Esophagus squamous epithelium (tissue), 5 donors: ENCODE data around the gene BLMH. TPM values are rescaled to one million over a fixed set of nuclear protein-coding genes. Genes with fewer than 3 reads are reported as not detected.
A peak's percentile ranks its signal among the peaks of the same experiment; 100 is the strongest.

Experiments
- DNase-seq: peaks from one replicate; lab custom pipeline; 2025; lab: John Stamatoyannopoulos, UW
- H3K27ac ChIP-seq, 4 donors: fragments of 200-600 bp; sonication (generic); one replicate each; pipeline ENCODE4 v1.5.1; 2016 to 2019; ENCODE audit warnings: mild to moderate bottlenecking in 1 of 4
- H3K27me3 ChIP-seq, 4 donors: fragments of 200-600 bp; sonication (generic); 1 replicate in 3 of 4; 2 replicates in 1 of 4; pipeline versions ENCODE4 v1.5.1 to v1.6.0; 2017 to 2021; ENCODE audit warnings: antibody characterized with exemption in 1 of 4
- H3K36me3 ChIP-seq, 3 donors: fragments of 200-600 bp; sonication (generic); one replicate each; pipeline ENCODE4 v1.5.1; 2016 to 2019
- H3K4me1 ChIP-seq, 3 donors: fragments of 200-600 bp; sonication (generic); one replicate each; pipeline ENCODE4 v1.5.1; 2017 to 2019
- H3K4me3 ChIP-seq, 4 donors: fragments of 200-600 bp; sonication (generic); 1 replicate in 3 of 4; 2 replicates in 1 of 4; pipeline ENCODE4 v1.5.1; 2016 to 2019; ENCODE audit warnings: mild to moderate bottlenecking in 2 of 4, moderate library complexity in 1 of 4
- H3K9me3 ChIP-seq, 3 donors: fragments of 200-600 bp; sonication (generic); one replicate each; pipeline ENCODE4 v1.5.1; 2016 to 2019
- POLR2A ChIP-seq, 4 donors: fragments of 450-650 bp; IDR thresholded peaks; one replicate each; pipeline ENCODE4 v1.6.1; 2017; ENCODE audit warnings: antibody characterized with exemption in 4 of 4, mild to moderate bottlenecking in 4 of 4, moderate library complexity in 3 of 4
- WGBS, 2 donors: methylation state at CpG; one replicate each; pipeline ENCODE4 v1.1.5; 2018; 5-methylcytosine and 5-hydroxymethylcytosine counted together
- intact Hi-C: fragments of 100-400 bp; cut with DNase I; formaldehyde crosslinking; loops from one replicate; pipeline ENCODE4 v1.15.0; 2022
- total RNA-seq, 4 donors: library from RNA; depleted of rRNA; stranded (reverse); fragments of >200 nt; gene quantifications; one replicate each; pipeline ENCODE4 v1.1.0, GENCODE V29; 2016
- TF ChIP-seq, protein P1 (sequence below), 6 experiments: fragments of 450-650 bp in 4 of 6; fragments of 200-600 bp in 2 of 6; sonication (generic) in 2 of 6; IDR thresholded peaks; one replicate each; pipeline ENCODE4 v1.5.1; 2016 to 2019; ENCODE audit warnings: antibody characterized with exemption in 6 of 6, mild to moderate bottlenecking in 4 of 6, moderate library complexity in 4 of 6
- donor health status: DM: yes; HTN: yes; CAD: no.

Gene BLMH
- total RNA-seq, 4 donors from 2014 or later, result 18.4 to 41.4 (median 28.4) TPM

DNA sequence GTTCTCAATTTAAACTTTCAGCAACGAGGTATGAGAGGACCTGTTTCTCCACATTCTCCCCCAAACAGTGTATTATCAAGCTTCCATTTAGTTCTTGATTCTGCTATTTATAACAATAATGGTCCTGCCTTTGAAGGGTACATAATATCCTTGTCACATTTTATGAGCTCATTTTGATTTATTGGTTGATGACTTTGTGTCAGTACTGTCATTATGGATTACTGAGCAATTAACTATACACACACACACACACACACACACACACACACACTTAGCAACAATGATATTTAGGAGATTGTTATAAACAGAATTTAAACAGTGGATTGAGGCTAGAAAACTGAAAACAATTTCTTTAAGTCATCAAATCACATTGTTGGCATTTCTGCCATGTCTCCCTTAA lies 35.1 kb upstream of the BLMH start:
- H3K27ac ChIP-seq, result no peak overlapping the region
- no peaks in the 10 kb centered on the region for H3K36me3 ChIP-seq
- H3K27me3 ChIP-seq, result no peaks in the 10 kb centered on the region
- no peak for DNase-seq
- H3K4me3 ChIP-seq, result no peak overlapping the region
- H3K4me1 ChIP-seq, result peaks cover 7 to 19% (median 11%) of the 10 kb centered on the region in 3 donors
- TF ChIP-seq, protein P1, sequence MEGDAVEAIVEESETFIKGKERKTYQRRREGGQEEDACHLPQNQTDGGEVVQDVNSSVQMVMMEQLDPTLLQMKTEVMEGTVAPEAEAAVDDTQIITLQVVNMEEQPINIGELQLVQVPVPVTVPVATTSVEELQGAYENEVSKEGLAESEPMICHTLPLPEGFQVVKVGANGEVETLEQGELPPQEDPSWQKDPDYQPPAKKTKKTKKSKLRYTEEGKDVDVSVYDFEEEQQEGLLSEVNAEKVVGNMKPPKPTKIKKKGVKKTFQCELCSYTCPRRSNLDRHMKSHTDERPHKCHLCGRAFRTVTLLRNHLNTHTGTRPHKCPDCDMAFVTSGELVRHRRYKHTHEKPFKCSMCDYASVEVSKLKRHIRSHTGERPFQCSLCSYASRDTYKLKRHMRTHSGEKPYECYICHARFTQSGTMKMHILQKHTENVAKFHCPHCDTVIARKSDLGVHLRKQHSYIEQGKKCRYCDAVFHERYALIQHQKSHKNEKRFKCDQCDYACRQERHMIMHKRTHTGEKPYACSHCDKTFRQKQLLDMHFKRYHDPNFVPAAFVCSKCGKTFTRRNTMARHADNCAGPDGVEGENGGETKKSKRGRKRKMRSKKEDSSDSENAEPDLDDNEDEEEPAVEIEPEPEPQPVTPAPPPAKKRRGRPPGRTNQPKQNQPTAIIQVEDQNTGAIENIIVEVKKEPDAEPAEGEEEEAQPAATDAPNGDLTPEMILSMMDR (IDR thresholded peaks at IDR 0.05), result no peak
- no peak for TF ChIP-seq POLR2A (IDR thresholded peaks at IDR 0.05)
- intact Hi-C loops, result no loop called here
- 26 to 29% methylated on average over 1 of the region's 1 CpG for WGBS, 2 donors
- H3K9me3 ChIP-seq, result no peaks in the 10 kb centered on the region

DNA sequence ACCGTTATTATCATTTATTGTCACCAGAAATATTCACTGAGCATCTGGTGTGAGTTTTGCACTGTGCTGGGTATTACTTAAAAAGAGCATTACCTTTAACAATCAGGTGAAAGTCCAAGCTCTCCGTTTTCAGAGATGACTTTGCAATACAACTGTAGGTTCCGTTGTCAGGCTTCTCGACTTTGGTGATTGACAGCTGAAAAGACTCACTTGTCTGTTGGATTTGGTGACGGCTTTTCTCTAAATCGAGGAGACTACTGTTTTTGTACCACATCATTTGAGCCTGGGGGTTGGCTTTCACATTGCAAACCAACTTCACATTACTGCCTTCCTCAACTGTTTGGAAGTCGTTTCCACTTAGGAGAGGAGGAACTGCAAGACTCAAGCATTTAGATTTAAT lies 33.0 kb upstream of the BLMH start:
- 80 to 88% methylated on average over 7 of the region's 7 CpGs for WGBS, 2 donors
- DNase-seq, result no peak
- H3K9me3 ChIP-seq, result no peaks in the 10 kb centered on the region
- TF ChIP-seq, protein P1 (IDR thresholded peaks at IDR 0.05), result no peak
- TF ChIP-seq POLR2A (IDR thresholded peaks at IDR 0.05), result no peak
- H3K27me3 ChIP-seq, result no peaks in the 10 kb centered on the region
- intact Hi-C loops, result no loop called here
- H3K4me1 ChIP-seq, result peaks cover 7 to 19% (median 11%) of the 10 kb centered on the region in 3 donors
- no peak overlapping the region for H3K4me3 ChIP-seq
- H3K36me3 ChIP-seq, result no peaks in the 10 kb centered on the region
- no peak overlapping the region for H3K27ac ChIP-seq

DNA sequence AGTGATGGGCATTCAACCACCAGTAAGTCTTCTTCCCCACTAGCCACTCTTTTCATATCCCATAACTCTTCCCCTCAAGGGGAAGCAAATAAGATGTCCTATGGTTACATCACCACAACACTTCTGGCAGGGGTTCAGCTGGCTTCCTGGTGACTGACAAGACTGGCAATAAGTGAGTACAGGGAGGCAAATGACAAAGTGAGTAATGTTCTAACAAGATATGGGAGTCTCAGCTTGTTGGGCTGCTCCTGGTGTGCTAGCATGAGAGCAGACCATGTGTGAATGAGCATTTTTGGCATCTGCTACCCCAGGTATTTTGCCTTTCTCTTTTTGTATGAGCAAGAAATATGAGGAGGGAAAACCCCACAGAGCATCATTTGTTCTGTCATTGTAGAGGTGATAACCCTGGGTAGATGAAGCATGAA lies 32.2 kb upstream of the BLMH start:
- Histone ChIP-seq H3K27me3 (no peaks in the 10 kb centered on the region), H3K4me1 (peaks cover 7 to 19% (median 11%) of the 10 kb centered on the region in 3 donors), H3K9me3 (no peaks in the 10 kb centered on the region), H3K36me3 (no peaks in the 10 kb centered on the region), H3K4me3 (no peak overlapping the region), H3K27ac (peak overlapping the region in 2 of 4 donors; percentile 7 to 39)
- intact Hi-C loops, result no loop called here
- TF ChIP-seq, protein P1 (IDR thresholded peaks at IDR 0.05), result no peak
- no peak for TF ChIP-seq POLR2A (IDR thresholded peaks at IDR 0.05)
- DNase-seq, result no peak

DNA sequence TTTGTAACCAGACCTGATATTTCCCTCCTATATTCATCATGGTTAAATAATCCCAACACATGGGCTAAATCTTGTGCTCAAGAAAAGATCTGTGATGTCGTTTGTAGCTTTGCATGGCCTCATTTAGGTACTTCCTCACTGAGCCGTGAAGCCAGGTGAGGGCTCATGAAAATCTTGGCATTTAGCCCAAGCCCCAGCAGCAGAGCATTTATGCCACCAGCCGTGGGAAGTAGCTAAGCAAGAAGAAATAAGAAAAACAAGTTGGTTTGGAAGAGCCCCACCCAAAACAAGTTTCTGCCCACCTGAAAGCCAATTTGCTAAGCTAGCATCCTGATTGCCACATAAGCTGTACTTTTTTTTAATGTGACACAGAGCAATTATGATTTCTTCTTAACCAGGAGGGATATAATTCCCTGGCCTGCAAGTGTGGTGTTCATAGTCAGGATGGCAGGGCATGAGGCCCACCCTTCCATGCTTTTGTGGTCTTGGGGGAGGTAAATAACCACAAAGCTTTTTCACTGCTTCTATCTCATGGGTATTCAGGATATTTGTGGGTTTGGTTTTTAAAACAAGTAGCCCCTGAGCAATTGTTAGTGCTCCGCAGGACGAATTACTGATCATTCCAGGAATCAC lies 31.6 kb upstream of the BLMH start:
- H3K4me1 ChIP-seq, result peaks cover 7 to 19% (median 11%) of the 10 kb centered on the region in 3 donors
- no peak for DNase-seq
- no peaks in the 10 kb centered on the region for H3K9me3 ChIP-seq

DNA sequence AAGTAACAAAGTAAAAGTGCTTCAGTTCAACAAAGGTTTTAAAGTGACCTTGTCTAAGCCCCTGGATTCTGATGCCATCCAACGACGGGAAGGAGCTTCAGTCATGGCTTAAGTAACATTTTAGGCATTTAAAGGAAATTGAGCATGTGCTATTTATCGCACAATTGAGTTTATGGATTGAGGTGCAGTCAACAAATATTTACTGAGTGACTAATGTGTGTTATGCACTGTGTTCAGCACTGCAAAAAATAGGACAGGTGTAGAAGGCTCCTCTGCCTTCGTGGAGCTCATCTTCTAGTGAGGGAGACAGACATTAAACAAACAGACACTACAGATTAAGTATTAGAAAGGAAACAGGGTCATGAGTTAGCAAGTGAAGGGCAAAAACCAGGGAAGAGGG lies 29.6 kb upstream of the BLMH start:
- intact Hi-C loops, result no loop called here
- TF ChIP-seq, protein P1 (IDR thresholded peaks at IDR 0.05), result no peak
- TF ChIP-seq POLR2A (IDR thresholded peaks at IDR 0.05), result no peak
- no peaks in the 10 kb centered on the region for H3K27me3 ChIP-seq
- no peaks in the 10 kb centered on the region for H3K9me3 ChIP-seq
- DNase-seq, result no peak
- H3K27ac ChIP-seq, result no peak overlapping the region
- peaks cover 7 to 26% (median 11%) of the 10 kb centered on the region in 3 donors for H3K4me1 ChIP-seq
- H3K4me3 ChIP-seq, result no peak overlapping the region
- WGBS, 2 donors, result 44 to 52% methylated on average over 4 of the region's 4 CpGs
- no peaks in the 10 kb centered on the region for H3K36me3 ChIP-seq

More for the DNA sequence above, 31.6 kb upstream of the BLMH start:
- intact Hi-C loops, result no loop called here
- Histone ChIP-seq H3K4me3 (no peak overlapping the region), H3K27ac (peak overlapping the region in 1 of 4 donors; percentile 39), H3K27me3 (no peaks in the 10 kb centered on the region), H3K36me3 (no peaks in the 10 kb centered on the region)
- no peak for TF ChIP-seq POLR2A (IDR thresholded peaks at IDR 0.05)
- TF ChIP-seq, protein P1 (IDR thresholded peaks at IDR 0.05), result no peak
- WGBS, 2 donors, result 32 to 38% methylated on average over 5 of the region's 5 CpGs
